Fibroblast of skin of scalp (primary cell): ENCODE results near the gene PSAP.

ENCODE experiments used
- DNase-seq: peaks from one replicate; pipeline ENCODE4 v3.0.0-alpha.2; 2013

Gene PSAP

DNA sequence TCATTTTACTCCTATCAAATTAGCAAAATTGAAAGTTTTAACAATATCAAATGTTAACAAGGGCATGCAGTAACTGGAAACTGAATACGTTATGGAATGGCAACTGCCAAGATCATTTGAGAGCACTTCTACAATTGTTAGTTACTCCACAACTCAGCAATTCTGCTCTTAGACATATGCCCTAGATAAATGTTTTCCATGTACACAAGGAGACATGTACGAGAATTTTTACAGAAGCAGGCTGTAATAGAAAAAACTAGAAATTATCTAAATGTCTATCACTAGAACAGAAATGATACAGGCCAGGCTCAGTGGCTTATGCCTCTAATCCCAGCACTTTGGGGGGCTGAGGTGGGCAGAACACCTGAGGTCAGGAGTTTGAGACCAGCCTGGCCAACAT is 7.0 kb downstream of the PSAP start:
- DNase-seq = no peak

DNA sequence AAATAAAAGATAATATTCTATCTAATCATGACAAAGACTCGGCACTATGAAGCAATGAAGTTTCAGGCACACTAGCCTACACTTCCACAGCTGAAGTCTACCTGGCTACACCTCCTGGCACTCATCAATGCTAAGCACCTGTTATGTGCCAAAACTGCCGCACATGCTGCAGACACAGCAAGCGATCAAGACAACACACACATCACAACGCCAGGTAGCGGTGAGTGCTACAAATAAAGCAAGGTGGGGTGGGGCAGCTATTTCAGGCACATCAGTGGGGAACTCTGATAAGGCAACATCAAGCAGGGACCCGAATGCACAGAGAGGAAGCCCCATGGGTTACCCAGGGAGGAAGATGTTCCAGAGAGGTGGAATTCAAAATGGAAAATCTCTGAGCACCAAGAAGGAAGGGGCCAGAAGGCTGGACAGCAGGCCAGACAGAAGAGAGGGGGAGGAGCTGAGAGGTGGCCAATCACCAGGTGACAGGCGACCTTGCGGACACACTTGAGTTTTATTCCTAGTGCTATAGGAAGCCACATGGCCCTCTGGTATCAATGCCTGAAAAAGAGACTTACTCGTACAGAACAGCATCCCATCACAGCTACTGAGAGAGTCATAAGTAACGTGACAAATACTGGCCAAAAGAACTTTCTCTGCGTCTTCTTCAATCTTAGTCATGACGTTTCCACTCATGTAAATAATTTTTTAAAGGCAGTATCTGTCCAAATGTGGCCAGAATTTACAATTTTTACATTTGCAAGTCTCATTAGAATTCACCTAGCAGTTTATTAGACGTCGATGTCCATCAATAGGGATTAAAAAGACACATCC is 8.0 kb downstream of the PSAP start:
- DNase-seq = no peak

DNA sequence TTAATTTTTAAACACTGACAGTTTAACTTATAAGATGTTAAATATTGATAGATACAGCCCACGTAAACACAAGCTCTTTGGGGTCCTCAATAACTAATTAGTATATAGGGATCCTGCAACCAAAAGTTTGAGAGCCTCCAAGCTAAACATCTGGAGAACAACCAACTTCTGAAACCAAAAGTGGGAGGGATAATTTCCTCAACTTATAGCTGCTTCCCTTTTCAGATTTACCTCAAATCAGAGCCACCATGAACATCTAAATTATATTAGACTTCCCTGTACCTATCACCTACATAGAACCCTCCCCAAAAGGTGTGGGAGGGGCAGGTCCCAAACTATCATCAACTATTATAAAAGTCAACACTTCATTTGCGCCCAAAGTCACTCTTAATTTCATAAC is 8.6 kb downstream of the PSAP start:
- no peak for DNase-seq

DNA sequence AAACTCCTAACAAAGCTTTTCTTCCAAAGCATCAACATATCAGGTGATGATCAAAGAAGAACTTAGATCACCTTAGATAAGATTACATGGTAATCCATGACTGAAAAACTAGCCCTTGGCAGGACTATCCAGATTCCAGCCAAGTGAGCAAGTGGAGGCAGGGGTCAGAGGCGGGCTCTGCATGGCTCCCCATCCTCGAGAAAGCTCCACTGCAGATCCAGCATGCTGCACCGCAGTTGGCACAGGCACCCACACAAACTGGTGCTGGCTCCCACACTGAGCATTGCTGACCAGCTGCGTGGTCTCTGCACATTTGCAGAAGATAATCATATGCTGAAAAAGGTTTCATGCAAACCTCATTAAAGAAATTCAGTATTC is 10.1 kb downstream of the PSAP start:
- no peak for DNase-seq

DNA sequence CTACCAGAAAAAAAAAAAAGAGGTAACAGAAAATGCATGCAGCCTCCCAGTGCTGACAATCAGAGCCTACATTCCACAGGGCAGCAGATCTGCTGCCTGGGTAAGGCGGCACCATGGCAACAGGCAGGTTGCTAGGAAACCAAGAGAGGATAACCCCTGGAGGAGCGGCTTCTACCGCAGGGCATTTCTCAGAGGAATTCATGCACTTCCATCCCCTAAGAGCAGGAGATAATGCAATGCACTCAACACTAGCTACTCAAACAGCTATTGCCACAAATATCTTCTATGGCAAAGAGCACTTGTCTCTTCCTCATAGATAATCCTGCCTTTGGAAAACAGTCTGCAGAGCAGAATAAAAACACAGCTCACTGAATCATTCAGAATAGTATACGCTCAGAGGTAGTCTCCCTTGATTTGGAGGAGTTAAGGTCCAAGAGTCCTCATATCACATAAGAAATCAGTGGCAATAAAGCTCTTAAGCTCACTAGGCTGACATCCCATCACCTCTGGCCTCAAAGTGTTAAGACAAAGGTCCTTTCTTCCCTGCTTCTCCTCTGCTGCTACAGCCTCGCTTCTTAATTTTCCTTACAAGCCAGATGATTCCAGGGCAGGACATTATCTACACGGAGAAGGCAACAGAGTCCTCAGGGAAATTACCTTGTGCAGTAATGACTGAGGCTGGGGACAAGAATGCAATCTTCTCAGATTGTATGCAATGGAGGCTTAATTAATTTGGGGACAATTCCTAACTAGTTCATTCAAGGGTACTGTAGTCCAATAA is 10.7 kb downstream of the PSAP start:
- DNase-seq = peak; percentile 99

DNA sequence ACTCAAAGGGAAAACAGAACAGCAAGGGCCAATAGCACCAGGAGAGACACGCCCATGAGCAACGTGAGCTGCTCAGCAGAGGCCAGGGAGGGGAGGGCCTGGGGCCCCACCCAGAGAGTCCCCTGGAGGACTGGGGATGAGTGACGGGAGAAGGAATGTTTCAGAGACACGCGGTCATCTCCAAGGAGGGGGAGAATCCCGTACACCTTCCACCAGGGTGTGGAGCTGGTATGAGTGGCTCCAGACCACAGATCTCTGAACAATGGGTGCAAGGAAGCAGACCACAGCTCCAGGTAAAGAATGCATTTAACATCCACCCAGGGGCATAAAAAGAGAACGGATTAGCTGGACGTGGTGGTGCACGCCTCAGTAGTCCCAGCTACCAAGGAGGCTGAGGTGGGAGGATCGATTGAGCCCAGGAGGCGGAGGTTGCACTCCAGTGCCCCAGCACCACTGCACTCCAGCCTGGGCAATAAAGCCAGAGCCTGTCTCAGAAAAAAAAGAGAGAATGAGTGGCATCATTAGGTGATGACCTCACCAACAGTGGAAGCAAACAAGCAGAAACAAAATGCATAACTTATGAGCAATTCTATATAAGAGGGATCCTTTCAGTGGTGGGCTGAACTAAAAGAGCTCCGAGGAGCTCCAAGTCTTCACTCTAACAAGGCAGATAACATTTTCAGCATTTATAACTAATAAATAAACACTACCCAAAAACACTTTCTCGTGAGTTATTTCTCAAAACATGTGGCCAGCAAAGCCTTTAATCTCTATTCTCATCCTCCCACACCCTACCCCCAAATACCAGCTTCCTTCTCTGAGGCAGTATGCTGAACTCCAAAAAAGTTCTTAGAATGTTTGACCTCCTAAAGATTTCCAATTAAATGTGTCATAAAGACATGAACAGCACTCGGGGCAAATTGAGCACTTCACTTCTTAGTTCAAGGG is 12.5 kb downstream of the PSAP start:
- peak; percentile 59 for DNase-seq

DNA sequence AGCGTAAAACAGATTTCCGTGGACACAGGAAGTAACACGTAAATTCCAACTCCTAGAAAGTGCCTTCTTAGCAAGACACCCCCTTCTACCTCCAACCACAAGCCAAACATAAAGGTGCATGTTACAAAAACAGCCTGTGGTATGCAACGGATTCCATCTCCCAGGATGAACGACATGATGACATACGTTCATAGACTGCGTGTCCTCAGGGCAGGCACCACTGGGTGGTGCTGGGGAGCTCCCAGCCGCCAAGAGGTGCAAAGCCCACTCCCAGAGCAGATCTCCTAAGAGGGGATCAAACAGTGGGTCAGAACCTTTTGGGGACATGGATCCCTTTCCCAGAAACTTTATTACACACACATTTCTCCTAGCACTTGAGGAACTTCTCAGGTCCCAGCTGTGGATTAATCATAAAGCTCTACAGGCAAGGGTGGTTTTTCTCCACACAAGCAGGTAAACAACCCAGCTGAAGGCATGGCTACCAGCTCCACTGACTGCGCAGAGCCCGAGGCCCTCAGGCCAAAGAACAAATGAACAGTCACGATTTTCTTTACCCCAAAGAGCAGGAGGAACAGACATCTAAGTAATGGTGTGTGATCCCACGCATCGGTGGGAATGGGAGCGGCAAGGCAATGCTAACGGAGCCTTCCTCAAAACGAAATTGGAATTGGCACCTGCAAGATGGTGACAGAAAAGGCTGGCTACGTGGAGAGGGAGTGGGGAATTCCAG is 13.8 kb downstream of the PSAP start:
- DNase-seq = peak; percentile 32

DNA sequence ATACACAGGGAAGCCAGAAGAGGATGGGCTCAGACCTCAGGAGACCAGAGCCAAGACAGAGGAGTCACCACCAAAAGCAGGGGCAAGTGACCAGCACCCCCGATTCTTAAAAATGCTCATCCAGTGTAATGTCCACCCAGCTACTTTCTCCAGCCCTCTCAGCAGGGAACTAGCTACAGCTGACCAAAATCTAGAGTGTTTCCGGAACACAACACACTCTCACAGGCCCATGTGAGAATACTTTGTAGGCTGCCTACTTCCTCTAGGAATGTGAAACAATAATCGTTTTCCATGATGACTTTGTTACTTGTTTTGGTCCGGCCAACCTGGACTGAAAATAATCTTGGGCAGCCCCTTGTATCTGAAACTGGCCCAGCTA is 14.5 kb downstream of the PSAP start:
- no peak for DNase-seq

DNA sequence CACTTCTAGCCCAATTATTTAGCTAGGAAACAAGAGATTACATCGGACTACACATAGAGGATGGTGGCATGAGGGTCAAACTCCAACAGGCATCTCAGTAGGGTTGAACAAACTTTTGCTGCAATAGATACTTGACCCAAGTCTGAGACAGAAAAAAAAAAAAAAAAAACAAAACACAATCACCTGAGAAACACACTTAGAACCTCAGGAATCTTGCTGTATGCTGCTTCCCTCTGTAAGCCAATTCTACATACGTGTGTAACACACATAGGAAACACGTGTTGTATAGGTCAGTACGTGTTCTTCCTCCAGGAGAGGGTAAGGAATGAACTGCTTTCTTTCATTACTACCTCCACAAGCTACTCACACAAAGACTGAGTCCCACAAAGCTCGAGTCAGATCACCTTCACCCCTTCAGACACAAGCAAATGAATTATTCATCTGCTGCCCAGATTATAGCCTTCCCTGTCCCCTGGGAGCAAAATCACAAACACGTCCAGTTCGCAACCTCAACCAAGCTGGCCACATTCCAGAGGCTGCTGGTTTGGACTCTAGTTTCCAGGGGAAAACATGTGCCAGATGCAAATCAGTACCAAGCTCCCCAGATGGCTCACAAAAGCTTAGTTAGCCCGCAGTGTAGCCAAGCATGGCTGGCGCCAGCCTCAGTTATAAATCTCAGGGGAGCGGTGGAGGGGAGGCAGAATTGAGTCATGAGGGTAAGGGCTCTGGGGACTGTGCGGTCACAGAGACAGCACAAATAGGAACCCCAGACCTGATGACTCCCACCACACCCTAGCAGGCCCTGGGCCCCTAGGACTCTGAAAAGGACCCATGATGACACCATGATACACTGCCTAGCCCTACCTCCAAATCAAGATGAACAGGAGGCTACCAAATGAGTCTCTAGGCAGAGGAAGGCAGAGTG is 15.1 kb downstream of the PSAP start:
- peak; percentile 94 for DNase-seq

DNA sequence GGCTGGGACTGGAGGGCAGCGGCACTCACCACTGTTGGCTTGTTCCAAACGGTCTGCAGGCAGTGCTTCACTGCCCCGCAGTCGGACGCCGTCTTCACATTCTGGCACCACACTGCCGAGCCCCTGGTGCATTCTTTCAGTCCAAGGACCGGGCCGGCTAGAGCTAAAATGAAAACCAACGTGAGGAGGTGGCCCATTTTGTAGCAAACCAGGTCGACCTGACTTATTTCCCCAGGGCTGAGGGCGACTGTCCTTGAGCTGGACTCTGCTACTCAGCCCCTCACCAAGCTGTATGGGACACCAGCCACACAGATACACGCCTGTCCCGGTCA is 16.7 kb downstream of the PSAP start:
- no peak for DNase-seq

DNA sequence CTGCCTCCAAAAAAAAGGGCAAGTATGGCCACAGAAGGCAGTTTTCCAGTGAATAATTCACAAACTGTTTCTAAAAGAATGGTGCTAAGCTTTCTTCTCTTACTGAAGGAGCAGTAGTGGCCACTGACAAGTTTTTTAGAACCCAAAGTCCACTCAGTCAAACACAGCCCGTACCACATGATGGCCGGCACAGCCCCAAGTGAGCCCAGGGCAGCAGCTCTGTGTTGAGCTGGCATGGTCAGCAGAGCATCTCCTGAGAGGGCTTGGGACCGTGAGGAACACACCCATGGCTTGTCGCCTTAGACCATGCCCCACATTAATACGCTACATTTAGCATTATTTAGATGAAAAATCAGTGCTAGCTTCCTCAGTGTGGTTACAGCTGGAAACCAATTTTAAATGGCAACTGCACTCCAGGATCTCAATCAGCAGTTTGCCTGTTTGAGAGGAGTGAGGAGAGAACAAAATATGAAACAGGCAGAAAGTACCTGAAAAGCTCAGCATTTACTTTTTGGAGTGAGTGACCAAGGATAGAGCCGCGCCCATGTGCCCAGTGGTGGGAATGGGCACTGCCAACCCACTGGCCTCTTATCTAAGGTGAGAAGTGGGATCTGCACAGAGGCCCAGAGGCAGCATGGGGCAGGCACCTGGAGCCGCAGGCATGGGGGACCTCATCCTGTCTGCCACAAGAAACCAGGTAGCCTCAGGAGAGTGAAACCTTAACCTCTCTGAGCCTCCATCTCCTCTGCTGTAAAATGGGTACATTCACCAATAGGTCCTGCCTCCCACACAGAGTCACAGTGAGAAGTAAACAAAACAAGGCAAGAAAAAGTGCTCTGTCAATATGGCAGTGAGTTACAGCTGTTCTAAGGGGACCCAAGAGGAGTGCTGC is 17.4 kb downstream of the PSAP start:
- no peak for DNase-seq

DNA sequence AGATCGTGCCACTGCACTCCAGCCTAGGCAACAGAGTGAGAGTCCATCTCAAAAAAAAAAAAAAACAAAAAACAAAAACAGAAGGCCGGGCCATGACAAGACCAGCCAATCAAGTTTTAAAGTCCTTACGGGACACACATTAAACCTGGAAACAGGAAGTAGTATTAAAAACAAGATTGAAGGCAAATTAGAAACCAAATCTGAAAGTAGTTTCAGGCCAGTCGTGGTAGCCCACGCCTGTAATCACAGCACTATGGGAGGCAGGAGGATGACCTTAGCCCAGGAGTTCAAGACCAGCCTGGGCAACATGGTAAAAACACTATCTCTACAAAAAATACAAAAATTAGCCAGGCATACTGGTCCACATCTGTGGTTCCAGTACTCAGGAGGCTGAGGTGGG is 18.1 kb downstream of the PSAP start:
- no peak for DNase-seq

DNA sequence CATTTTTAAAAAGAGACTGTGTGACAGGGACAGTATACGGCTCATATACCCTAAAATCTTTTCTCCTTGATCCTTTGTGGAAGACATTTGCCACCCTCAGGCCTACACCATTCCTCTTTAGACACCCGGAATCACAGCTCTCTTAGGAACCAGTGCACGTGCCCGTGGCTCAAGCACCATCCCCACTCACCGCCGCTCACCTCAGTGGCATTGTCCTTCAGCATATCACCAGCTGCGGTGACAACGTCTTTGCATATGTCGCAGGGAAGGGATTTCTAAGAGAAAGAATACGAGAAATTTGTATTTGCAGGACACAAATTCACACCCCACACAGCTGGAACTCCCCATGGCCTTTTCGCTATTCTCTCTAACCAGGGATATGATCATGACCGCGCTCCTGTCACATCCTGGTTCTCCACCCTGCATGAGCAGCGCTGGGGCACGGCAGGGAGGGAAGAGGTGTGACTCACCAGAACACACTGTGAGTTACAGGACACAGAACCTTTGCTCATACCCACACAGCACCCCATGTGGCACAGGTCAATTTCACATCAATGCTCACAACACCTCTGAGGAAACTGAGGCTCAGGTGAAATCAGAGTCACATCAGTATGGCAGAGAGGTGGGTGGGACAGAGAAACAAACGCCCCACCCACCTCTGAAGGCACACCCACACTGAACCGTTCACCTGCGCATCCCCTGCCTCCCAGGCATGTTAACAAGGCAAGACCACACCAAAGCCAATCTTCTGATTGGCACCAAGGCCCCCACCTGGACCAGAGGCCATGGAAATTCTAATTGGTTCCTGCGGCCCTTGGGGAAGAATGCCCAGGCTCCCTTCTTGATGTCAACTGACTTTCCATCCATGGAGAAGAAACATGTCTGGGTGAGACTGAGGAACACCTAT is 19.2 kb downstream of the PSAP start:
- peak; percentile 21 for DNase-seq

DNA sequence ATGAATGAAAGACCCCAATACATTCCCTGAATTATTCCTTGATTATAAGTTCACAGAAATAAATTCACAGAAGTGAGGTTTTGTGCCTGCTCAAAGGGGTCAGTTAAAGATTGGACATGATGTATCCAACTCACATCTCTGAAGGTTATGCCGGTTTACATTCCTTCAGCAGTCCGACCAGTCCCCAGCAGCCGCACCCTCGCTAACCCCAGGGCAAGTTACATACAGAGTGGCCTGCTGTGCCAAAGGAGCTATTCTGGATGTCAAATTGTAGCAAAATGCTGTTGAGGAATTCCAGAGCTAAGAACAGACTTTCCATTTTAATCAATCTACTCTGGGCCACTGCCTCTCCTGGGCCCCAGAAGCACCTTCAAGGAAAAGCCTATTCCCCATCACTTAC is 20.3 kb downstream of the PSAP start:
- no peak for DNase-seq

DNA sequence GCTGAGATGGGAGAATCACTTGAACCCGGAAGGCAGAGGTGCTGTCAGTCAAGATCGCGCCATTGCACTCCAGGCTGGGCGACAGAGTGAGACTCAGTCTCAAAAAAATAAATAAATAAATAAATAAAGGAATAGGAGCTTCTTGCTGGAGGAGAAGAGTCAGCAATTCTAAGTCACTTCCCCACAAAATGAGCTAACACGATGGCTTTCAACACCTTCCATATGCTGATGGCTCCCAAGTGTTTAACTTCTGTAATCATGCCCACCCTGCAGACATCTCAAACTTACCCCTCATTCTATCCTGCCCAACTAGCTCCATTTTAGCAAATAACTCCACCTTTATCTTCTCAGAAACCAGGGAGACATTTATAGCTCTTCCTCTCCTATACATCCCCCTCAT is 21.2 kb downstream of the PSAP start:
- DNase-seq = no peak

DNA sequence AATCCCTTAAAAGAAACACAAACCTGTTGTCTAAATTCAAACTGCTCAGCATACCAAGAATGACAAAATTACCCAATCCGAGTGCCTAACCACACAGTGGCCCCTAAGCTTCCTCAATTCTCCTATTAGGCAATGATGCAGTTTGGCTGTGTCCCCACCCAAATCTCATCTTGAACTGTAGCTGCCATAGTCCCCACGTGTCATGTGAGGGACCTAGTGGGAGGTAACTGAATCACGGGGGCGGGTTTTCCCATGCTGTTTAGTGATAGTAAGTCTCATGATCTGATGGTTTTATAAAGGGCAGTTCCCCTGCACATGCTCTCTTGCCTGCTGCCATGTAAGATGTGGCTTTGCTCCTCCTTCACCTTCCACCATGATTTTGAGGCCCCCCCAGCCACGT is 21.9 kb downstream of the PSAP start:
- peak; percentile 13 for DNase-seq

DNA sequence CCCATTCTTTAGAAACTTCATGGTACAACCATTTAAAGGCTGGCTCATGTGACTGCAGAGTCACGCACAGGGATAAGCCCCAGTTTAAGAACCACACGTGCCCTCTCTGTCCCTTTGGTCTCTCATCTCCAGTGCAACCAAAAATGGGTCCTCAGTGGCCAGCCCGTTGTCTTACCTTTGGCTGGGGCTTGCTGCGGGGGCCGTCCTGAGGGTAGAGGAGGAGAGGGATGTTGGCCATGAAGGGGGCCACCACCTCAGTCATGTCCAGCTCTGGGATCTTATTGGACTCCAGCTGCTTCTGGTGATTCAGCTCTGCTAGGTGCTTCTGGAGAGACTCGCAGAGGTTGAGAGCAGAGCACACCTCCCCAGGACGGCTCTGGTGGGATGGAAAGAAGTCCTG is 22.3 kb downstream of the PSAP start:
- no peak for DNase-seq

DNA sequence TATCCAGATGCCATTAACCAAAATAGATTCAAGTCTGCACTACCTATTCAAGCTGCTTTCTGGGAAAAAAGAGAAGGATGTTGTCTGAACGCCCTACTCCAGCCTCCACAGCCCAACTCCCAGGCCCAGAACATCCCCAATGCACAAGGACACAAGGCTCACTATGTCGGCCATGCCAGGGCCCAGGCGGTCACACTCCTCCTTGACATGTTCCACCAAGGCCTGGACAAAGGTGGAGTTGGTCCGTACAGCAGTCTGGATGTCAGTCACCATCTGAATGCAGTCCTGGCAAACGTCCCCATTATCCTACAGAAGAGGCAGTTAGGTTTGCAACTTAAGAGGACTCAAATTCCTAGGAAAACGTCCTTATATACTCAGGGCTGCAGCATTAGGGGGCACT is 23.2 kb downstream of the PSAP start:
- no peak for DNase-seq

DNA sequence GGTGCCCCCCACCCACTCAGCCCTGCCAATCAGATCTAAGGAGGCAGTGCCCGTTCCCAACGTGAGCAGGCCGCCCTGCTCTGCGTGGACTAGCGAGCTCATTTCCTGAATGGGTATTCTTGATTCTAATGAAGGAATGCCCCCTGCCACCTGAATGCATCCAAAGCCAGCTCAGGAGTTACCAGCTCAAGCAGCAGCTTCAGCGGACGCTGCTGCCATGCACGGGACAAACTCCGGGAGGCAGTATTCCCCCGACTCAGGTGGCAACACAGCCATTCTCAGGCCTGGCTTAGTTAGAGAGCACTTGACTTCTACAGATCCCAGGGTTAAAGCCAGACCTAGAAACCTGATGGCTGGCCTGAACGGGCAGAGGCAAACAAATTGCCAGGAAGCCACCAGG is 25.8 kb downstream of the PSAP start:
- no peak for DNase-seq
